Measurements from ENCODE around the gene TIGD6. TPM values are rescaled to one million over a fixed set of nuclear protein-coding genes. Genes with fewer than 3 reads are reported as not detected.

The TIGD6 gene
- 7.4 TPM for total RNA-seq

DNA sequence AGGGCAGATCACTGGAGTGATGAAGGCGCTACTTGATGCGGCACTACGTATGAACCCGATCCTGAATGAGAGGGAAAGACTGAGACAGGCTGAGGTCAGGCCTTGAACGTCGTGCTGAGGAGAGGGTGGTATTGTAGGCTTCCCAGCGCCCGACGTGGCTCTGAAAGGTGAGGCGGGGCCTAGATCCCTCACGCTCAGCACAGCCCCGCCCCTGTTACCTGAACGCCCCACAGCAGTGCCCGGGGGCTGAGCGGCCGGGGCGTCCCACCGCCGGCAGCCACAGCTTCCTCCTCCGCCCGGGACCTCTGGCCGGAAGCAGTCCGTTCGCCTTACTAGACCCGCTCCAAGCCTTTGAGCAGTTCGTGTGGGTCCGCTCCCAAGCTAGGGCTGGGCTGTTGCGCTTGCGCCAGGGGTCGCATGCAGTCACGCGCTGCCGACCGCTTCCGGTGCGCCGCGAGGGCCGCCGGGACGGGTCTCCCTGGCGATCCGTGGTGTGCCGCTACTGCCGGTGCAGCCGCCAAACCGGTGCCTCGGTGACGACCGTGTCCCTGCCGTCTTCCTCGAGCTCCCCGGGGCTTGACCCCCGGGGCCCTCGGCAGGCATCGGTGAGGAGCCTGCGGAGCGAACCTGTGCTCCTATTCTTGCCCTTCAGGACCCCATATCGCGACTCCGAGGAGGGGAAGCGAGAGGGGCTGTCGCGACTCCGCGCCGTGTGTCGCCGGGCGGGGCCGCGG is at the start of gene TIGD6, which contains the start of gene HMGXB3:
Gene TIGD6 (minus strand): TSS at position 399 of the 734 bp plus-strand sequence. CDS start 4,306 bp downstream, outside the sequence.
Gene HMGXB3 (plus strand): TSS at position 484 of the 734 bp plus-strand sequence. CDS start 4,114 bp downstream, outside the sequence.

DNA sequence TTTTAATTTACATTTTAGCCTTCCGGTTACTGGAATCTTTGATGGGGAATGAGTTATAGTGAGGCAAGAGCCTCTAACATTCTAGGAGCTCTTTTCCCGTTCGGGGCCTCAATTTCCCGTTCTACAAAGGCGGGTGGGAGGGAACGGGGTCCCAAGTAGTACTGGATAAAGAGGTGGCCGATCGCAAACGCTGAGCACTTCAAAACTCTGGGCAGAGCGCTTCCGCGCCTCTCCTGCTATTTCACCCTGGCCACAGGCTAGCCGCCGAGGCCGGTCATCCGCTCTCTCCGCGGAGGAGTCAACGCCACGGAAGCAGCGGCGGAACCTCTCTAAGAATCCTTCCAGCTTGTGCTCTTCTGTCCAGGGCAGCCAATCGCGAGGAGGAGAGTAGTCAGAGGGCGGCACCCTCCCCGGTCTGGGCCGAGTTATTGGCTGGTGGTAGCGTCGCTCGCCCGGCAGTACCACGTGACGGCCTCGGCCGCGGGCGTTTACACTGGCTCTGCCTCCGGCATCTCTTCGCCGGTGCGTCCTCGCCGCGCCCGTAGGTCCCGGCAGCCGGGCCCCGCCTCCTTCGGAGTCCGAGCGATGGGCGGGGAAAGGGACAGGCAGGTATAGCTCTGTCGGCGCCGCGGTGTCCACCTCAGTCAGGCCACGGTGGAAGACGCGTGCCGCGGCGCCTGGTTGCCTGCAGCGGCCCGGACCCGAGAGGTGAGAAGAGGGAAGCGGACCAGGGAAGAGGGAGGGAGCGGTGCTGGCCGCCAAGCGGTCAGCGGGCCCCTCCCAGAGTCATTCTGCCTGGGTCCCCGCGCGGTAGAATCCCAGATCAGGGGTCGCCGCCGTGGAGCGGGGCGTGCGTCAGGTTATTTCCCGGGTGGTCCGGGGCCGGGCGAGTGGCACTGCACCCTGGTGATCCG is 39.9 kb downstream of the TIGD6 start, which contains the start of gene SLC26A2:
Gene SLC26A2 (plus strand): TSS at position 487 of the 914 bp plus-strand sequence. CDS start 16,895 bp downstream, outside the sequence.

DNA sequence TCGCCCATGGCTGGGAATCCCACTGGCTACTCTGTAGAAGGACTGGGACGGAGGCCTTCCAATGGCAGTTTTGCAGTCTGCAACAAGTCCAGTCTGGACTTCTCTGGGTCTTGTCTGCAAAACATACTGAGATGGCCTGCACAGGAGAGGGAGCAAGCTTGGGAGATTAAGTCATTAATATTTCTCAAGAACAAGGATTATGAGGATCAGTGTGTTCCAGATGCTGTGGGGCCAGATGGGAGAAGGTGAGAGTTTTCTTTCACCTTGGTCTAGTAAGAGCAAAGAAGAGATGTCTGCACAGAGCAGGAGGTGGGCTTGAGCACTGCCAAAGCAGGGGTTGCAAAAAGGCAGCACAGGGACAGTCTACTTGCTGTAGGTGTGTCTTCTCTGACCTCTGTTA is 55.8 kb downstream of the TIGD6 start, which contains the start of gene PDE6A:
Gene PDE6A (minus strand): TSS at position 128 of the 400 bp plus-strand sequence. CDS start 120 bp downstream, at position 8.

Other genes with a start within 250 kb of the TIGD6 start
- gene PDE6A, start 55.9 kb downstream of the TIGD6 start, total RNA-seq: 0.88 TPM
- gene SLC26A2, start 39.9 kb downstream of the TIGD6 start, total RNA-seq: 17.7 TPM
- gene HMGXB3, start 85 bp upstream of the TIGD6 start, total RNA-seq: 43.0 TPM
- gene CSF1R, start 85.9 kb upstream of the TIGD6 start, total RNA-seq: 22.4 TPM
- gene PDGFRB, start 155.2 kb upstream of the TIGD6 start, total RNA-seq: 181 TPM
- gene CDX1, start 166.1 kb upstream of the TIGD6 start, total RNA-seq: not detected
- 0.11 TPM for gene SLC6A7, start 189.4 kb upstream of the TIGD6 start, total RNA-seq

Measured in camera-type eye (tissue), 1 donor.